ENCODE measurements around the gene MCM10. TPM values are rescaled to one million over a fixed set of nuclear protein-coding genes. Genes with fewer than 3 reads are reported as not detected.
A peak's percentile ranks its signal among the peaks of the same experiment; 100 is the strongest.

Gene MCM10
- total RNA-seq, 4 donors from 2014 or later: 0.64 to 1.5 (median 0.78) TPM

DNA sequence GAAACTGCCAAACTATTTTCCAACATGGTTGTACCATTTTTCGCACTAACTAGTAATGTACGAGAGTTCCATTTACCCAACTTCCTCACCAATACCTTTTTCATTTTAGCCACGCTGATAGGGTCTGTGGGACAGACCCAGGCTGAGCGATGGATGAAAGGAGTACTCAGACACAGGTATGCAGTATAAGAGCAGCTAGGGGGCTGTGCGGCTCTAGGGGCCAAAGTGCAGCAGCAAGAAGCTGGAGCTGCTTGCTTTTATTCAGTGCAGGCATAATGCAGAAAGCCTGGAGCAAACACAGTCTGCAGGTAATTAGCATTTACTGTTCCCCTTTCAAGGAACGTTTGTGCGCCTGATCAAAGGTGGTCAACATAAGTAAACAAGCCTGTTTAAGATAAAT, 51.8 kb downstream of the MCM10 start:
- peaks cover 0 to 7% of the 10 kb centered on the region in 2 donors for H3K4me1 ChIP-seq
- in situ Hi-C loops (cut with MboI; ENCODE audit: low sequenced_read_pairs in 4 of 4) (no loop called here), intact Hi-C loops (cut with DNase I; ENCODE audit: low total_unique reads) (no loop called here)
- no peak for ATAC-seq
- no peak overlapping the region for H3K27ac ChIP-seq
- DNase-seq: no peak
- H3K27me3 ChIP-seq: no peaks in the 10 kb centered on the region
- H3K9me3 ChIP-seq: no peaks in the 10 kb centered on the region
- no peak for TF ChIP-seq POLR2A (IDR thresholded peaks at IDR 0.05)
- TF ChIP-seq, protein P1, sequence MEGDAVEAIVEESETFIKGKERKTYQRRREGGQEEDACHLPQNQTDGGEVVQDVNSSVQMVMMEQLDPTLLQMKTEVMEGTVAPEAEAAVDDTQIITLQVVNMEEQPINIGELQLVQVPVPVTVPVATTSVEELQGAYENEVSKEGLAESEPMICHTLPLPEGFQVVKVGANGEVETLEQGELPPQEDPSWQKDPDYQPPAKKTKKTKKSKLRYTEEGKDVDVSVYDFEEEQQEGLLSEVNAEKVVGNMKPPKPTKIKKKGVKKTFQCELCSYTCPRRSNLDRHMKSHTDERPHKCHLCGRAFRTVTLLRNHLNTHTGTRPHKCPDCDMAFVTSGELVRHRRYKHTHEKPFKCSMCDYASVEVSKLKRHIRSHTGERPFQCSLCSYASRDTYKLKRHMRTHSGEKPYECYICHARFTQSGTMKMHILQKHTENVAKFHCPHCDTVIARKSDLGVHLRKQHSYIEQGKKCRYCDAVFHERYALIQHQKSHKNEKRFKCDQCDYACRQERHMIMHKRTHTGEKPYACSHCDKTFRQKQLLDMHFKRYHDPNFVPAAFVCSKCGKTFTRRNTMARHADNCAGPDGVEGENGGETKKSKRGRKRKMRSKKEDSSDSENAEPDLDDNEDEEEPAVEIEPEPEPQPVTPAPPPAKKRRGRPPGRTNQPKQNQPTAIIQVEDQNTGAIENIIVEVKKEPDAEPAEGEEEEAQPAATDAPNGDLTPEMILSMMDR (IDR thresholded peaks at IDR 0.05 in 4 of 5, conservative IDR thresholded peaks at IDR 0.05 in 1 of 5): no peak
- no peak overlapping the region for H3K4me3 ChIP-seq
- no peaks in the 10 kb centered on the region for H3K36me3 ChIP-seq

DNA sequence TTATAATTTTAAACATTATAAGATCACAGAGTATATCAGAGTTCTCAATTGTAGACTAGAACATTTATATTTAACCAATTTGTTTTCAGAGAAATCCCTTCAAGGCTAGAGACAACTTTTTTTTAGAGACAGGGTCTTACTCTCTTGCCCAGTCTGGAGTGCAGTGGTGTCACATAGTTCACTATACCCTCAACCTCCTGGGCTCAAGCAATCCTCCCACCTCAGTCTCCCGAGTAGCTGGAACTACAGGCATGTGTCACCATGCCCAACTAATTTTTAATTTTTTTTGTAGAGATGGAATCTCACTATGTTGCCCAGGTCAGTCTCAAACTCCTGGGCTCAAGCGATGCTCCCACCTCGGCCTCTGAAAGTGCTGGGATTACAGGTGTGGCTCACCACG, 57.5 kb downstream of the MCM10 start:
- in situ Hi-C loops (cut with MboI; ENCODE audit: low sequenced_read_pairs in 4 of 4) (no loop called here), intact Hi-C loops (cut with DNase I; ENCODE audit: low total_unique reads) (loop anchor here (2.0 kb wide), 1 partner anchor 54 kb away; no protein-coding TSS in a partner anchor)

GRCh38 chr10:13219685-13220670, 58.6 kb downstream of the MCM10 start:
- H3K4me1 ChIP-seq: peaks cover 20 to 23% of the 10 kb centered on the region in 2 donors
- peak overlapping the region; percentile 65 to 84 (median 78) for H3K27ac ChIP-seq
- ATAC-seq (peak; percentile 94), DNase-seq (peak; percentile 74)
- peak overlapping the region in 3 of 4 donors; percentile 4 to 9 (median 4) for H3K4me3 ChIP-seq
- intact Hi-C loops (cut with DNase I; ENCODE audit: low total_unique reads) (loop anchor here (2.0 to 5.0 kb wide), 3 partner anchors 35 to 77 kb away; no protein-coding TSS in a partner anchor), in situ Hi-C loops (cut with MboI; ENCODE audit: low sequenced_read_pairs in 4 of 4) (no loop called here)
- TF ChIP-seq, protein P1 (IDR thresholded peaks at IDR 0.05 in 4 of 5, conservative IDR thresholded peaks at IDR 0.05 in 1 of 5): peak in 2 of 5 experiments; percentile 11 to 20
- TF ChIP-seq POLR2A (IDR thresholded peaks at IDR 0.05): no peak
- no peaks in the 10 kb centered on the region for H3K9me3 ChIP-seq
- H3K36me3 ChIP-seq: no peaks in the 10 kb centered on the region
- H3K27me3 ChIP-seq: no peaks in the 10 kb centered on the region

More for the DNA sequence above, 57.5 kb downstream of the MCM10 start:
- Histone ChIP-seq H3K27ac (peak overlapping the region; percentile 65 to 84 (median 78)), H3K27me3 (no peaks in the 10 kb centered on the region), H3K4me1 (peaks cover 20 to 23% of the 10 kb centered on the region in 2 donors), H3K4me3 (no peak overlapping the region), H3K9me3 (no peaks in the 10 kb centered on the region), H3K36me3 (no peaks in the 10 kb centered on the region)
- TF ChIP-seq POLR2A (IDR thresholded peaks at IDR 0.05): no peak
- TF ChIP-seq, protein P1 (IDR thresholded peaks at IDR 0.05 in 4 of 5, conservative IDR thresholded peaks at IDR 0.05 in 1 of 5): no peak
- DNase-seq: no peak
- ATAC-seq: no peak

DNA sequence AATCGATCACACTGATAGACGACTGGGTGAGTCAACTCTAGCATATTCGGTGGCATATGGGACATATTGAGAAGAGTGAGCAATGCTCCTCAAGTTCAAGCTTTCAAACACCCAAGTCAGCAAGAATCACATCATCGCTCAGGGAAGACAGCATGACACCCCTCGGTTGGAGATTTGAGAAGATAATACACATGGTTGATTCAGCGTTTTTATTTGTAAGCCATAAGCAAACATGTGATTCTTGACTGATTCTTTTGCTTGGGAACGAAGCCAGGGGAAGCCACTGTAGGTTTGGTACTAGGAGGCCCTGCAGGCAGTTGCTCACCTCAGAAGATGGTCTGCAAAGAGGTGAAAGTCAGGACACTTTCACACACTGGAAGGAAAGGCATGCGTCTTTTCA, 60.2 kb downstream of the MCM10 start:
- no peak overlapping the region for H3K4me3 ChIP-seq
- peaks cover 17 to 23% of the 10 kb centered on the region in 2 donors for H3K4me1 ChIP-seq
- H3K27ac ChIP-seq: no peak overlapping the region
- no peaks in the 10 kb centered on the region for H3K36me3 ChIP-seq
- H3K9me3 ChIP-seq: no peaks in the 10 kb centered on the region
- ATAC-seq (no peak), DNase-seq (no peak)
- in situ Hi-C loops (cut with MboI; ENCODE audit: low sequenced_read_pairs in 4 of 4) (no loop called here), intact Hi-C loops (cut with DNase I; ENCODE audit: low total_unique reads) (loop anchor here (2.0 to 5.0 kb wide), 2 partner anchors 37 to 76 kb away; no protein-coding TSS in a partner anchor)
- TF ChIP-seq POLR2A (IDR thresholded peaks at IDR 0.05): no peak
- TF ChIP-seq, protein P1 (IDR thresholded peaks at IDR 0.05 in 4 of 5, conservative IDR thresholded peaks at IDR 0.05 in 1 of 5): no peak
- H3K27me3 ChIP-seq: no peaks in the 10 kb centered on the region
